RWPE1 (cell line): ENCODE data around the gene UHRF2.

Experiments
- CTCF ChIA-PET: fragments of 350-600 bp; sonication (Branson Sonifier 250); formaldehyde crosslinking; extraction: SDS; loops from one replicate; lab custom pipeline; 2021; lab: Yijun Ruan, JAX
- POLR2A ChIA-PET: fragments of 400-600 bp; formaldehyde crosslinking; extraction: SDS; loops from one replicate; lab custom pipeline; 2020; ENCODE audit warnings: antibody characterized with exemption; ENCODE audit not compliant: low non-redundant PET; lab: Yijun Ruan, JAX
- DNase-seq: peaks from one replicate; pipeline ENCODE4 v3.0.0; 2012; ENCODE audit warnings: low spot score
- H3K27ac ChIP-seq: fragments of 450-650 bp; 2 replicates; pipeline ENCODE4 v1.5.1; 2017
- CTCF ChIP-seq: fragments of 450-650 bp; conservative IDR thresholded peaks from 2 replicates; pipeline ENCODE4 v1.5.1; 2017; ENCODE audit warnings: low read depth, mild to moderate bottlenecking

UHRF2 gene

GRCh38 chr9:6384732-6385131 is 28.3 kb upstream of the UHRF2 start:
- no peak for TF ChIP-seq CTCF
- no peak for DNase-seq
- CTCF ChIA-PET = interaction anchor here (0.6 kb wide), 1 partner anchor 1642 kb away, joined by 4 read pairs; no protein-coding TSS in a partner anchor
- peak overlapping the region; percentile 74 for H3K27ac ChIP-seq
- POLR2A ChIA-PET = no interaction called here

- no peak for DNase-seq
- ChIA-PET CTCF (no interaction called here), POLR2A (no interaction called here)
- no peak overlapping the region for H3K27ac ChIP-seq
- TF ChIP-seq CTCF = no peak
These were observed 13.9 kb upstream of the UHRF2 start for GRCh38 chr9:6399071-6399470.

- H3K27ac ChIP-seq = no peak overlapping the region
- ChIA-PET POLR2A (no interaction called here), CTCF (no interaction called here)
- no peak for DNase-seq
- no peak for TF ChIP-seq CTCF
These were observed 7.6 kb upstream of the UHRF2 start for GRCh38 chr9:6405371-6405770.

GRCh38 chr9:6407778-6408177 is 5.2 kb upstream of the UHRF2 start:
- no peak for TF ChIP-seq CTCF
- no peak for DNase-seq
- CTCF ChIA-PET = no interaction called here
- no peak overlapping the region for H3K27ac ChIP-seq
- POLR2A ChIA-PET = no interaction called here

- no peak overlapping the region for H3K27ac ChIP-seq
- POLR2A ChIA-PET = no interaction called here
- TF ChIP-seq CTCF = no peak
- CTCF ChIA-PET = no interaction called here
- DNase-seq = no peak
These were observed 4.7 kb upstream of the UHRF2 start for GRCh38 chr9:6408320-6408719.

- no peak for DNase-seq
- POLR2A ChIA-PET = no interaction called here
- CTCF ChIA-PET = no interaction called here
- no peak for TF ChIP-seq CTCF
- H3K27ac ChIP-seq = no peak overlapping the region
These were observed 3.2 kb upstream of the UHRF2 start for GRCh38 chr9:6409811-6410210.

- H3K27ac ChIP-seq = no peak overlapping the region
- no peak for TF ChIP-seq CTCF
- no peak for DNase-seq
- ChIA-PET POLR2A (no interaction called here), CTCF (no interaction called here)
These were observed 2.4 kb upstream of the UHRF2 start for GRCh38 chr9:6410633-6411032.
